Muscle layer of colon (tissue), 2 donors: ENCODE data around the gene DAPK1.

ENCODE experiments used
- H3K27ac ChIP-seq: one replicate; pipeline ENCODE4 v1.7.0; 2013; ENCODE audit warnings: low read depth, mild to moderate bottlenecking, low read length, moderate library complexity
- H3K27me3 ChIP-seq, 2 donors: one replicate each; pipeline ENCODE4 v1.7.0; 2013; ENCODE audit warnings: low read length in 2 of 2, mild to moderate bottlenecking in 2 of 2; ENCODE audit not compliant: insufficient read depth in 2 of 2, control insufficient read depth in 1 of 2
- H3K36me3 ChIP-seq: one replicate; pipeline ENCODE4 v1.7.0; 2013; ENCODE audit warnings: mild to moderate bottlenecking, low read length; ENCODE audit not compliant: insufficient read depth
- H3K4me1 ChIP-seq: one replicate; pipeline ENCODE4 v1.7.0; 2013; ENCODE audit warnings: mild to moderate bottlenecking, low read length; ENCODE audit not compliant: insufficient read depth
- H3K4me3 ChIP-seq, 2 donors: one replicate each; pipeline ENCODE4 v1.7.0; 2013; ENCODE audit warnings: low read length in 2 of 2, low read depth in 1 of 2, mild to moderate bottlenecking in 1 of 2, moderate library complexity in 1 of 2
- H3K9ac ChIP-seq: one replicate; pipeline ENCODE4 v1.7.0; 2013; ENCODE audit warnings: low read length
- H3K9me3 ChIP-seq: one replicate; pipeline ENCODE4 v1.7.0; 2013; ENCODE audit warnings: mild to moderate bottlenecking, low read length
- donor health status: abdominal sarcoma.
- donor health status: Adenocarcinoma of cecum.

DAPK1 gene

DNA sequence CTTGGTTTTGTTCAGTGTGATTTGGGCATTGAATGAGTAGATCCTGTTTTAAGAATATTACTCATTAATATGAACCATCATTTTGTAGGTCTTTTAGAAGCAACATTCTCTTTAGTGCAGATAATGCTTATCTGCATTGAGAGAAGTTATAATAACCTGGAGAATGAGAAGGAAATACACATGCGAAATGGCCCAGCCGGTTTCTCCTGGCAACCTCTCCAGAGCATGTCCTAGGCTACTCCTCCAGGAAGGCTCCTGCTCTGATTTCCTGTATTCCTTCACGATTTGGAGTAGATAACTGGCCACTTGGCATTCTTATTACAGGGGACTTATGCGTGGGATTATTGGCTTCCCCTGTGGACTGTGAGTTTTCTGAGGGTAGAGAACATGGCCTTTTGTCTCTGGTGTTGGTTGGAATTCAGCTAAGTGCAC lies 12.6 kb downstream of the DAPK1 start:
- Histone ChIP-seq H3K9me3 (no peaks in the 10 kb centered on the region), H3K9ac (no peak overlapping the region), H3K36me3 (peaks cover 4% of the 10 kb centered on the region), H3K27ac (peak overlapping the region; percentile 15), H3K4me1 (peaks cover 54% of the 10 kb centered on the region), H3K4me3 (no peak overlapping the region), H3K27me3 (no peaks in the 10 kb centered on the region)

DNA sequence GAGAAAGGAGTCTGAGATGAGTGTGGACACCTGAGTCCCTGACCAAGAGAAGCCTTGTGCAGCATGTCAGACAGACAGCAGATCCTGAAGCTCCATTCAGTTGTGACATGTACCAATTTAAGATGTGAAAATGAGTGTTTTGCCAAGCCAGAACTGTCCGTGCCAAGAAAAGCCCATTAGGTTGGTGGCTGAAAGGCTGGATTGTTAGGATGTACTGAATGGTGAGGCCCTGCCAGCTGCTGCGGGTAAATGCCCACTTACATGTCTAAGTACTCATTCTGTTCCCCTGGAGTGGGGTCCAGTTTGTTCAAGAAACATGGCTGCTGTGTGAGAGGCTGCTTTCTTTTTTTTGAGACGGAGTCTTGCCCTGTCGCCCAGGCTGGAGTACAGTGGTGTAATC lies 14.6 kb downstream of the DAPK1 start:
- Histone ChIP-seq H3K27ac (no peak overlapping the region), H3K9me3 (no peaks in the 10 kb centered on the region), H3K27me3 (no peaks in the 10 kb centered on the region), H3K36me3 (peaks cover 4% of the 10 kb centered on the region), H3K9ac (no peak overlapping the region), H3K4me1 (peaks cover 71% of the 10 kb centered on the region), H3K4me3 (no peak overlapping the region)

DNA sequence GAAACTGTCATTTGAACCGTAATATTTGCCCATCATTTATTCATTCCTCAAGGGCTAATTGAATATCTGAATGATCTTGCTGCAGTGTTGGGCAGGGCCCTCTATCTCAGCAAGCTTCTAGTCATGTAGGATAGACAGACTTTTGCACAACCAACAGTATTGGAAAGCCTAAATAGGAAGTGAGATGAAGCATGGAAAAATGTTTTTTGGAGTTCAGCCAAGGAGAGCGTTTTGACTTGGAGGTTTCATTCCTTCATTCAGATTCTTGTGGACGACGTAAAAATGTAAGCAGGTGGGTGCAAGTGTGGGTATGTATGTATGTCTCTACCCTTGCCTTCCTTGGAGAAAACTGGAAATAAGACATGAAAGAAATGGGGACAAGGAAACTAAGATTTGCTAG lies 15.5 kb downstream of the DAPK1 start:
- no peak overlapping the region for H3K27ac ChIP-seq
- no peak overlapping the region for H3K4me3 ChIP-seq
- peaks cover 4% of the 10 kb centered on the region for H3K36me3 ChIP-seq
- no peaks in the 10 kb centered on the region for H3K27me3 ChIP-seq
- H3K4me1 ChIP-seq: peaks cover 72% of the 10 kb centered on the region
- H3K9me3 ChIP-seq: no peaks in the 10 kb centered on the region
- H3K9ac ChIP-seq: no peak overlapping the region

DNA sequence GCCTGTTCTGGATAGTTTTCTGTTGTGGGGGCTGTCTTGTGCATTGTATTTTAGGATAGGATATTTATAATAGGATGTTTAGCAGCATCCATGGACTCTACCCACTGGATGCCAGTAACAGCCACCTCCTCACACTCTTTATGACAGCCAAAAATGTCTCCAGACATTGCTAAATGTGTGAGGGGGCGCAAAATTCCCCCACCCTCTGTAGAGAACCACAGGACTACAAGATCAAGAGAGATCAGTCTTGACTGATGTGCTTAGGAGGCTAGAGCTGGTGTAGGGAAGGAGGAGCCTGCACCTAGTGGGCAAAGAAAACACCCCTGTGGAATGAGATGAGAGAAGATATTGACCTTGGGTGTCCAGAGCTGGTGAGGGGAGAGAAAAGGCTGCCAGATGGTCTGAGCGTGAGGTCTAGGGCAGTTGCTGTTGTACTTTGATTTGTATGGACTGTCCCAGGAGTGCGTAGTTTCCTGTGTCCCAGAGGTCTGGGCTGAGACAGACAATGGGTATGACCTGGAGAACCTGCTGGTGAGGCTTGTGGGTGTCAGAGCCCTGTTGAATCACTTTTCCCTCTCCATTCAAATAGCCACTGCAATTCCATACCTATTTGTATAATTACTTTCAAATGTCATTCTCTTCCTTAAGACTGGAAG lies 16.3 kb downstream of the DAPK1 start:
- Histone ChIP-seq H3K36me3 (peaks cover 4% of the 10 kb centered on the region), H3K4me3 (no peak overlapping the region), H3K4me1 (peaks cover 79% of the 10 kb centered on the region), H3K27me3 (no peaks in the 10 kb centered on the region), H3K9ac (no peak overlapping the region), H3K27ac (peak overlapping the region; percentile 48), H3K9me3 (no peaks in the 10 kb centered on the region)

DNA sequence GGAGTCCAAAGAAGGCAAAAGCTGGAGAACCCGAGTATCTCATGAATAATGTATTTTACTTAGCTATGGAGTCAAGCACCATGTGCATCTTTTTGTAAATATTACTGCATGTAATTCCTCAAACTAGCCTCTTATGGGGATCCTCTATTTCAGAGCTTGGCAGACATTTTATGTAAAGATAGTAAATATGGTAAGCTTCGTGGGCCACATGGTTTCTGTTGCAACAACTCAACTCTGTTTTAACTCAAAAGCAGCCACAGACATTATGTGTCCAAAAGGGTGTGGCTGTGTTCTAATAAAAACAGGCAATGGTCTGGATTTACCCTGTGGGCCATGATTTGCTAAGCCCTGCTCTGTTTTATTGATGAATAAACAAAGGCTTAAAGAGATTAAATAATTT lies 17.3 kb downstream of the DAPK1 start:
- Histone ChIP-seq H3K9me3 (no peaks in the 10 kb centered on the region), H3K27ac (peak overlapping the region; percentile 47), H3K36me3 (peaks cover 4% of the 10 kb centered on the region), H3K27me3 (no peaks in the 10 kb centered on the region), H3K4me1 (peaks cover 78% of the 10 kb centered on the region), H3K9ac (no peak overlapping the region), H3K4me3 (no peak overlapping the region)

DNA sequence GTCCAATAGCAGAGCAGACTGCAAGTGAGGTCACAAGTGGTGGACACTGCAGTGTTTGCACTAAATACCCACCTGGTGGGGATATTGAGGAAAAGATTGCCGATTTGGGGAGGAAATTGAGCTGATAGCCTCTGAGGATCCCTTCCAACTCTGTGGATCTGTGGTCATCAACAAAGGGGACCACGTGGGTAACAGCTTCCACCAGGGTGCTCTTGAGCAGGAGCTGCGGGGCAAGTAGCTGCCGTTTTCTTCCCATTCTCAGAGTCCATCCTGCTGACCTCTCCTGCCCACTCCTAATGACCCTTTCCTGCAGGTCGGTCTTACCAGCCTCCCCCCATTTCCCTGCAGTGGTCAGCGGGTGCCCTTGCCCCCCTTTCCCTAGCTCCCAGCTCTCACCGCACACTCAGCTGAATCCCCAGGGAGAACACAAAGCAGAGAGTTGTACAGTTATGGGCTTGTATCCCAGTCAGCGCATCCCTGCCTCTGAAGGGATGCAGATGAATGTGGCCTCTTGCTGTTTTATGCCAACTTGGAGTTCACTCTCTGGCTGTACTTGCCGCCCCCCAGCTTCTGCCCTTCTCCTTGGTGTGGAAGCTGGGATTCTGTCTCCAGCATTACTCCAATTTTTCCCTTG lies 18.0 kb downstream of the DAPK1 start:
- peak overlapping the region; percentile 47 for H3K27ac ChIP-seq
- no peak overlapping the region for H3K9ac ChIP-seq
- no peaks in the 10 kb centered on the region for H3K9me3 ChIP-seq
- H3K36me3 ChIP-seq: peaks cover 4% of the 10 kb centered on the region
- H3K4me1 ChIP-seq: peaks cover 75% of the 10 kb centered on the region
- no peaks in the 10 kb centered on the region for H3K27me3 ChIP-seq
- H3K4me3 ChIP-seq: no peak overlapping the region

DNA sequence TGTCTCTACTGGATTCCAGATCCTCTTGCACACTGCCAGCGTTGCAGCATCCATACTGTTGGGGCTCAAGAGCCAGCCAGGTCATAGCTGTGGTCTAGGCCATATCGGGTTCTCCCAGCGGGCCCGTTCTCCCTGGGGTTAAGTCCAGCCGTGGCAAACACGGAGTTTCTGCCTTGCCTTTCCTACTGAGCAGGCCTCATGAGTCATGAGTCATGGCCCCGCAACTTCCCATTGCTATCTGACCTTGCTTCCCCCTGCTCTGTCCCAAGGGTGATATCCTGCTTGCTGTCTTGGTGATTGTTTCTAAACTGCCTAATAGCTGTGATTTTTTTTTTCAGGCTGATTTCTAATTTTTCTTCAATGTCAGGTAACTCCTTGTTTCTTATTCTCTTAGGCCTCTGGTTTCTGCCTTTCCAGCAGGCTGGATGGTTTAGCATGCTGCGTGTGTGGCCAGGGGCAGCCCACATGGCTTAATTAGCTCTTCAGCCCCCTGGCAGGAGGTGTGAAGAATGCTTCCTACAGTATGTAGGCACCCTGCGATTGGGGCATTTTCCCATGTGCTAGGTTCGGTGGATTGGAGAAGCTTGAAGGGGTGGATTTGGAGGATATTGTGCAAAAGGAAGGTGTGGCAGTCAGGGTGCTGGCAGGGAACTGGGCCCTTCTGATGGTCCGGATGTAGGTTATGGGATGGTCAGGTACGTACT lies 18.7 kb downstream of the DAPK1 start:
- Histone ChIP-seq H3K27ac (peak overlapping the region; percentile 14), H3K4me3 (no peak overlapping the region), H3K4me1 (peaks cover 69% of the 10 kb centered on the region), H3K27me3 (no peaks in the 10 kb centered on the region), H3K9ac (no peak overlapping the region), H3K9me3 (no peaks in the 10 kb centered on the region), H3K36me3 (no peaks in the 10 kb centered on the region)

DNA sequence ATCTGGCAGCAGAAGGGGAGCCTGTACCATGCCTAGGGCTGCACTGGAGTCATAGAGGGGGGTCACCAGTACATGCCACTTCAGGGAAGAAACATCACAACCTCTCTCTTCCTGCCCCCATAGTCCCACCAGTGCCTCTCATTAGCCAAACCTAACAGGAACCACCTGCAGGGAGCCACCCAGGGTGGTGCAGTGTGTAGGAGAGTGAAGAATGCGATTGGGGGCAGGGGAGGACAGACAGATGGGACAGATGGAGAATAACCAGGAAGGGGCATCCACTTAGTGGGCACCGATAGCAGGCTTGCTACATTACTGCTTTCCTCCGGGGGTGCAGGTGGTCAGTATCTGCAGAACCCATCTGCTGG lies 19.2 kb downstream of the DAPK1 start:
- Histone ChIP-seq H3K36me3 (no peaks in the 10 kb centered on the region), H3K27ac (no peak overlapping the region), H3K4me1 (peaks cover 69% of the 10 kb centered on the region)

DNA sequence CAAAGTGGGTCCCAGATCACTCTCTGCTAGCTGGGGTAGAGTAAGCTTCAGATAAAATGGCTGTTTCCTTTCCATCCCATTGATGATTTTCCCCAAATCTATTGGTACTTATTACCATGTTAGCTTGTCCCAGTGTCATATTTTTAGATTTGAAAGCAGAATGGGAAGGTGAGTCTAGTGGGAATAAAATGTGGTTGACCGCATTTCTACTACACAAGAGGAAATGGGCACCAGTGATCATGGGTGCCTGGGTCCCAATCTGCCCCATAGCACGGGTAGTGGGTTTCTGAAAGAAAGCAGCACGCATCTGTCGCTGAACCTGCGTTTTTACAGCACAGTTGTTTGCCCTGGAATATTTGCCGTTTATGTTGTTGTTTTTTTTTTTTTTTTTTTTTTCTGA lies 20.1 kb downstream of the DAPK1 start:
- Histone ChIP-seq H3K27ac (no peak overlapping the region), H3K9ac (no peak overlapping the region), H3K4me3 (no peak overlapping the region), H3K4me1 (peaks cover 60% of the 10 kb centered on the region), H3K27me3 (no peaks in the 10 kb centered on the region), H3K9me3 (no peaks in the 10 kb centered on the region), H3K36me3 (no peaks in the 10 kb centered on the region)

More for the DNA sequence above, 19.2 kb downstream of the DAPK1 start:
- no peaks in the 10 kb centered on the region for H3K9me3 ChIP-seq
- H3K27me3 ChIP-seq: no peaks in the 10 kb centered on the region
- no peak overlapping the region for H3K4me3 ChIP-seq
- no peak overlapping the region for H3K9ac ChIP-seq

DNA sequence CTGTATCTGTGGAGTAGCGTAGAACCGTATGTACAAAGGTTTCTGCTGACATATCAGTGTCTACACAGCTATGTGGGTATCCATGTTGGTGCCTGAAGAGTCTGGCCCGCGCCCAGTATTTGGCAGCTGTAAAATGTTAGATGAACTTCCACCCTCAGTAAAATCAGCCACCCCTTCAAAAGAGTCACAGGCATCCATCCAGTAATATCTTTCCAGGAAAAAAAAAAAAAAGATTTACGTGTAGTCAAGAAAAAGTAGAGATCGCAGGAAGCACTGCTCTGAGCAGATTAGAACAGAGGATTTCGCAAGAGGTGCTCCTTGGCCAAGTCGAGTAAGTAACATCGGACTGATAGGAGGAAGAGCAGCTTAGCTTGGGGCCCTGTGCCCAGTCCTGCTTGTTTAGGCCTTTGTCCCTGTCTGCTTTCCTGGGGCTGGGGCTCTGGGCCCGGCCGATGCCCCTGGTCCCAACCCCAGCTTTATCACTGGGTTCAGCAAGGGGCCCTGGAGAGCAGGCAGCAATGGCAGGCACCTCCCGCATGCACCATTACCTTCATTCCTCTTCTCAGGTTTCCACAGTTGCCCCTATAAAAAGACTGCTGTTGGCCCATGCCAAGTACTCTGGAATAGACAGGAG lies 21.2 kb downstream of the DAPK1 start:
- peak overlapping the region; percentile 56 for H3K27ac ChIP-seq
- no peaks in the 10 kb centered on the region for H3K36me3 ChIP-seq
- no peaks in the 10 kb centered on the region for H3K27me3 ChIP-seq
- H3K4me1 ChIP-seq: peaks cover 55% of the 10 kb centered on the region
- H3K9ac ChIP-seq: peak overlapping the region; percentile 15
- H3K4me3 ChIP-seq: no peak overlapping the region
- H3K9me3 ChIP-seq: no peaks in the 10 kb centered on the region

DNA sequence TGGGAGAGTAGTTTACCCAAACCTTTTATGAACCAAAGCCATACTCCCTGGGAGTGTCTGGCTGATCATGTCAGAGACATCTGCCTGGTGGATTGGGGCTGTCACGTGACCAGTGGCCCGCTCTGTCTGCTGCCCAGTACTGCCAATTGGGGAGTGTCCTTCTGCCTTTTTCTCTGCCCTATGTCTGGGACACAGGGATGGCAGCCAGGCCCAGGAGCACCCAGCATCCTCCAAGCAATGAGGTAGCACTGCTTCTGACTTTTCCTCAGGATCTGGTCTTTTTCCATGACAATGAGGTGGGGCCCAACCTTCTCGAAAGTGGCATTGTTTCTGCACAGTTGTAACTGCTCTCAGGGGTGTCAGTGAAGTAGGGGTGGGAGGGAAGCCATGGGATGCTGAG lies 21.8 kb downstream of the DAPK1 start:
- Histone ChIP-seq H3K4me3 (no peak overlapping the region), H3K27me3 (no peaks in the 10 kb centered on the region), H3K36me3 (no peaks in the 10 kb centered on the region), H3K4me1 (peaks cover 53% of the 10 kb centered on the region), H3K9me3 (no peaks in the 10 kb centered on the region), H3K27ac (peak overlapping the region; percentile 31), H3K9ac (no peak overlapping the region)
